GM06990 (cell line): Measurements from ENCODE around the gene SORCS3.

Source experiments
- DNase-seq: peaks from one replicate; pipeline ENCODE4 v3.0.0-alpha.2; 2011; ENCODE audit not compliant: insufficient read length; ENCODE audit errors: extremely low read depth
- H3K27me3 ChIP-seq: replicated peaks from 2 replicates; pipeline ENCODE4 v1.6.0; 2011; ENCODE audit warnings: low read length; ENCODE audit not compliant: control insufficient read depth, insufficient read depth
- H3K36me3 ChIP-seq: 2 replicates; pipeline ENCODE4 v1.5.1; 2011; ENCODE audit warnings: low read length; ENCODE audit not compliant: control insufficient read depth, insufficient read depth
- H3K4me3 ChIP-seq: replicated peaks from 2 replicates; pipeline ENCODE4 v1.5.1; 2011; ENCODE audit warnings: low read depth, mild to moderate bottlenecking, control low read depth, low read length
- TF ChIP-seq, protein P1 (sequence below): IDR thresholded peaks from 2 replicates; pipeline ENCODE4 v1.5.1; 2011; ENCODE audit warnings: low read length, control low read depth, mild to moderate bottlenecking, inconsistent platforms; ENCODE audit not compliant: insufficient read depth, poor library complexity, severe bottlenecking

Gene SORCS3

DNA sequence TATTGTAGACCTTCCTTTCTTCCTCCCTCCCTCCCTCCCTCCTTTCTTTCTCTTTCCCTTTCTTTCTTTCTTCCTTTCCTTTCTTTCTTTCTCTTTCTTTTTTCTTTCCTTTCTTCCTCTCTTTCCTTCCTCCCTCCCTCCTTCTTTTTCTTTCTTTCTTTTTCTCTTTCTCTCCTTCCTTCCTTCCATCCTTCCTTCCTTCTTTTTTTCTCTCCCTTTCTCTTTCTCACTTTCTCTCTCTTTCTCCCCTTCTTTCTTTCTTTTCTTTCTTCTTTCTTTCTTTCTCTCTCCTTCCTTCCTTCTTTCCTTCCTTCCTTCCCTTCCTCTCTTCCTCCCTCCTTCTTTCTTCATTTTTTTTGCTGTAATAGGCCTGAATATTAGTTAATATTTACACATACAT, 638.0 kb downstream of the SORCS3 start:
- H3K4me3 ChIP-seq: no peak overlapping the region

DNA sequence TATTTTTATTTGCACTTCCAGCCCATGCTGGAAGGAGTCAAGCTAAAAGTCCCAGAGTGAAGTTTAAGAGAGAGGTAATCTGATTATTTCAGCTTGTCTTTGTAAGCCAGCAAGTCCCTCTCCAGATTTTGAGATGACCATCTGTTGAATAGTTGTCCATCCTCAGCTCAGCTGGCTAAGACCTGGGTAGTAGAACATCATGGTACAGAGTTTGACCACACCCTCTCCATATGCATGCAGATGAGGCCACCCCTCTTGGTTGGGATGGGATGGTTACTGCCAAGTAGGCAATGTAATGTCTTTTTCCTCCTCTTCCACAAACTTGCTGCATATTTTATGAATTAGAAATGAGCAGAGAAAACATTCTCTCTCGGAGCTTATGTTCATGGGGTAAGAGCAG, 639.8 kb downstream of the SORCS3 start:
- no peak overlapping the region for H3K4me3 ChIP-seq
- TF ChIP-seq, protein P1, sequence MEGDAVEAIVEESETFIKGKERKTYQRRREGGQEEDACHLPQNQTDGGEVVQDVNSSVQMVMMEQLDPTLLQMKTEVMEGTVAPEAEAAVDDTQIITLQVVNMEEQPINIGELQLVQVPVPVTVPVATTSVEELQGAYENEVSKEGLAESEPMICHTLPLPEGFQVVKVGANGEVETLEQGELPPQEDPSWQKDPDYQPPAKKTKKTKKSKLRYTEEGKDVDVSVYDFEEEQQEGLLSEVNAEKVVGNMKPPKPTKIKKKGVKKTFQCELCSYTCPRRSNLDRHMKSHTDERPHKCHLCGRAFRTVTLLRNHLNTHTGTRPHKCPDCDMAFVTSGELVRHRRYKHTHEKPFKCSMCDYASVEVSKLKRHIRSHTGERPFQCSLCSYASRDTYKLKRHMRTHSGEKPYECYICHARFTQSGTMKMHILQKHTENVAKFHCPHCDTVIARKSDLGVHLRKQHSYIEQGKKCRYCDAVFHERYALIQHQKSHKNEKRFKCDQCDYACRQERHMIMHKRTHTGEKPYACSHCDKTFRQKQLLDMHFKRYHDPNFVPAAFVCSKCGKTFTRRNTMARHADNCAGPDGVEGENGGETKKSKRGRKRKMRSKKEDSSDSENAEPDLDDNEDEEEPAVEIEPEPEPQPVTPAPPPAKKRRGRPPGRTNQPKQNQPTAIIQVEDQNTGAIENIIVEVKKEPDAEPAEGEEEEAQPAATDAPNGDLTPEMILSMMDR: no peak
- no peaks in the 10 kb centered on the region for H3K36me3 ChIP-seq
- H3K27me3 ChIP-seq: no peaks in the 10 kb centered on the region
- DNase-seq: no peak

More for the DNA sequence above, 638.0 kb downstream of the SORCS3 start:
- H3K36me3 ChIP-seq: no peaks in the 10 kb centered on the region
- no peak for DNase-seq
- TF ChIP-seq, protein P1: no peak
- H3K27me3 ChIP-seq: no peaks in the 10 kb centered on the region

DNA sequence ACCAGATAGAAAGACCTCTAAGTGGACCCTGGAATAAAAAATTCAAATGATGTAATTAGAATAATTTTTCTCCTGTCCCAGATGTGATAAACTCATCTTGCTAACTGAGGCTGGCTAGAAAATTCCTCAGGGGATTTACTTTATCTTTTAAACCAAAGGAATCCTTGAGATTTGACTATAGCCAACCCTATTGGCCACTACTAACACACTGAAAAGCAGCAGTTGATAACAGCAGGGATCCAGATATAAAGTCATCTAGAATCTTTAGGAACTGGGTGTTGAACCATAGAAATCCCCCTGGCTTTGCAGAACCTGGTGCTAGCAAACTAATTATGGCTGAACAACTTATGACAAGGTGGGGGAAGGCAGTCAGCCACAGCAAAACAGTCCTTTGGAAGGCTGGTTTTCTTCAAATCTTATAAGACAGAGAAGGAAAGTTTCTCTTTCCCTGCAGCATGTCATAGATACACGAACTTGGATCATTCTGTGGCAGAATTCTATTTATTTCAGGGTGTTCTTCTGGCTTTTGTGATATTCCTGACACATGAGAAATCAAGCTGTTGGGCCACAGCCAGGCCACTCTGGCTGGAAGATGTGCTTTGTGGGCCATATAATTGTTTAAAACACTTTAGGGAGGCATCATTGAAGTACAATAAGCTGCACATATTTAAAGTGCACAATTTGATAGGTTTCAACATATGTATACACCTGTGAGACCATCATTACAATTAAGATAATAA, 643.6 kb downstream of the SORCS3 start:
- no peak for DNase-seq
- Histone ChIP-seq H3K36me3 (no peaks in the 10 kb centered on the region), H3K4me3 (no peak overlapping the region), H3K27me3 (no peaks in the 10 kb centered on the region)
- TF ChIP-seq, protein P1: no peak

DNA sequence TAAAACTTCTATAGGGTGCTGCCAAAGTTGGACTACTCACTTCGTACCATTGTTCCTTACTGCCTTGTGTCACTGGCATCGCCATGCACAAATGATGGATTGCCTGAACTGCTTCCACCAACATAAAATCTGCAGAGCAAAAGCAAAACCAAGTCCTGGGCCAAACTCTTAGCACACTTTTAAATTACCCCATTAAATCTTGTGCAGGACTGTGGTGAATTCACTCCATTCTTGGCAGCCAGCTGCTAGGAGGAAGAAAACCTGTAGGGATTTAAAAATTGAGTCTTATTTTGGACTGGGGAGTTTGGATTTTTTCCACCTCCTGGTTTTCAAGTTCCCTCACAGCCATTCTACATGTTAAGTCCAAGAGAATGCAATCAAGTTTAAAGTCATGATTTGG, 646.9 kb downstream of the SORCS3 start:
- H3K4me3 ChIP-seq: no peak overlapping the region
- TF ChIP-seq, protein P1: no peak
- no peaks in the 10 kb centered on the region for H3K36me3 ChIP-seq
- no peaks in the 10 kb centered on the region for H3K27me3 ChIP-seq
- no peak for DNase-seq

DNA sequence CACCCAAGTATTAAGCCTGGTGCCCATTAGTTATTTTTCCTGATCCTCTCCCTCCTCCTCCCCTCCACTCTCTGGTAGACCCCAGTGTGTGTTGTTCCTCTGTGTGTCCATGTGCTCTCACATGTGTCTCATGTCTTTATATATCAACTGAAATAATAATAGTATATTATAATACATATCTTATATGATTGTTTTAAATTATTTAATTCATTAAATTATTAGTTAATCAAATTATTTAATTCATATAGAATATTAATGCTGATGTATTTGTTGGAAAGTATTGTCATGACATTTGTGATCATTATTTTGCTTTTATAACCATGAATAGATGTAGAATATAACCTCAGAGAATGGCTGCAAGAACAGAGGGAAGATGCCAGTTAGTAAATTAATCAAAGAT, 647.5 kb downstream of the SORCS3 start:
- DNase-seq: no peak
- TF ChIP-seq, protein P1: no peak
- Histone ChIP-seq H3K36me3 (no peaks in the 10 kb centered on the region), H3K27me3 (no peaks in the 10 kb centered on the region), H3K4me3 (no peak overlapping the region)
